Measurements from ENCODE around the gene NSDHL. TPM values are rescaled to one million over a fixed set of nuclear protein-coding genes. Genes with fewer than 3 reads are reported as not detected.

Gene NSDHL
- polyA plus RNA-seq, 3 donors = 8.2 to 21.3 (median 19.9) TPM

DNA sequence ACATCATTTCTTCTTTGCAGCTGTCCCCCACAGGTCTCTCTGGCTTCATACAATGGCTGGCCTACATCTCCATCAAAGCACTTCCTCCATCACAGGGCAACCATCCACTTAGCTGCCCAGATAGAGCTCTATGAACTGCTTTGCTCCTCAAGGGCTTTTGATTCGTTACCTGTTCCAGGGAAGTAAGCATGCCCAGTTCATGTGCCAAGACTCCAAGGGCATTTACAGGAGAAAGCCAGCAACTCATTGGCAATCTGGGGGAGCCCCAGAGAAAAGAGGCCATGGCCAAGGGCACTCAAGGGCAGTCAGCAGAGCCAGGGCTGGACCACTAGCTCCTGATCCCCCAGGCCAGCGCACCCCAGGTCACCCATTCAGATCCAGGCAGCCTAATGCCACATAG is 42.5 kb downstream of the NSDHL start:
- H3K36me3 ChIP-seq (replicated peaks in 1 of 2; ENCODE audit: control insufficient read depth in 1 of 2, insufficient read depth in 2 of 2, low read length in 2 of 2) = peaks cover 13 to 18% of the 10 kb centered on the region in 2 donors
- no peak overlapping the region for H3K27ac ChIP-seq (ENCODE audit: low read depth in 1 of 2, low read length in 2 of 2)
- Mint-ChIP-seq H3K9me3 (peaks cover 0 to 4% (median 0%) of the 10 kb centered on the region in 7 donors), H3K36me3 (peaks cover 18 to 19% of the 10 kb centered on the region in 2 donors), H3K4me1 (no peaks in the 10 kb centered on the region), H3K27me3 (ENCODE audit: low read depth in 3 of 3) (peaks cover 3 to 11% (median 4%) of the 10 kb centered on the region in 3 donors), H3K4me3 (no peak overlapping the region), H3K27ac (no peak overlapping the region)
- no peaks in the 10 kb centered on the region for H3K79me2 ChIP-seq (ENCODE audit: insufficient read depth, low read length)
- no peak overlapping the region for H3K9ac ChIP-seq (ENCODE audit: insufficient read depth, low read length, poor library complexity, severe bottlenecking)
- H3K27me3 ChIP-seq (ENCODE audit: control insufficient read depth in 2 of 2, insufficient read depth in 2 of 2, low read length in 2 of 2) = no peaks in the 10 kb centered on the region
- no peaks in the 10 kb centered on the region for H4K20me1 ChIP-seq (ENCODE audit: insufficient read depth, low read length)
- H3K9me3 ChIP-seq (replicated peaks in 1 of 2; ENCODE audit: control insufficient read depth in 1 of 2, insufficient read depth in 1 of 2, low read length in 2 of 2) = no peaks in the 10 kb centered on the region
- no peak for TF ChIP-seq CTCF (IDR thresholded peaks at IDR 0.05)
- no peak overlapping the region for H3K4me3 ChIP-seq (replicated peaks in 1 of 3; ENCODE audit: low read depth in 2 of 3, low read length in 3 of 3)
- no peak overlapping the region for H3K4me2 ChIP-seq (replicated peaks; ENCODE audit: extremely low read depth, low read length, poor library complexity, severe bottlenecking)
- H2AFZ ChIP-seq (ENCODE audit: insufficient read depth, low read depth, low read length, poor library complexity, severe bottlenecking) = no peak overlapping the region
- intact Hi-C loops (cut with micrococcal nuclease) = no loop called here
- no peak for DNase-seq
- H3K4me1 ChIP-seq (ENCODE audit: control insufficient read depth in 1 of 2, insufficient read depth in 2 of 2, low read length in 2 of 2) = no peaks in the 10 kb centered on the region
- no CpG with 5 or more reads among the region's 2 CpGs for WGBS (ENCODE audit: insufficient coverage)

DNA sequence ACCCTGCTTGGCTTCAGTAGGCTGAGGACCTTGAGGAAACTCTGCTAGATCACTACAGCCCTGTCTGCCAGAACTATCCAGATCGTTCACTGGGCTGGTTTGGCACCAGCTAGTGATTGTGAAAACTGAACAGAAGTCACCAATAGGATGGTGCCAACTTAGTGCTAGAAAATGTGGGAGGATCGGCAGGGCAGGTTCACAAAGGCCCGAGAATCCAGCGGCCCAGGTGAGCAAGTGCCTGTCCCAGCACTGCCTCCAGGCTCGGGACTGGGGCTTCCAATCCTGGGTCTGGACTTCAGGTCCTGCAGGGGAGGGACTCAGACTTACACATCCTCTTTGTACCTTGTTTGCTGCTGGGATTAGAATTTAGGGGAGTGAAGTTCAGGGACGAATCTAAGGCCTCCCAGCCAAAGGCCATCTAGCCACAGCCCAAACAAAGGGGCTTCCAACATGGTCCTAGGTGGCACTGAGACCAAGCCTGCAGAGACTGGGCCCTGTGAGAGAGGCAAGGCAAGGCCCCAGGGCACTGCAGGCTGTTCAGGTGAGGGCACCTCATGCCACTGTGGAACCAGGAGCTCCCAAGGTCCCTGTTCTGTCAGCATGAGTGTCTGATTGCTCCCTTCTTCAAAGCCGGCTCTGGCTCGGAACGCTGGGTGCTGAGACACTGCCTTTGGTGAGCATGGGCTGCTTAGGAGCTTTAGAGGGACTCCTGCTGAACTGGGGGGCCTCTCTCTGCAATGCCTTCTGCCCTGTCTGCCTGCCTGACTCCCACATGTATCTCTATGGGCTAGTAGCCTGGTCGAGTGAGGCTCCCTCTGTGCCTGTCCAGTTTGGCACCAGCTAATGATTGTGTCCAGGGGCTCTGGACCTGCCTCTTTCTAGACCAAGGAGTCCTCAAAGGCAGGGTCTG is 46.3 kb downstream of the NSDHL start:
- Mint-ChIP-seq H3K4me3 (no peak overlapping the region), H3K4me1 (no peaks in the 10 kb centered on the region), H3K9me3 (peaks cover 0 to 4% (median 2%) of the 10 kb centered on the region in 7 donors), H3K27ac (peak overlapping the region in 1 of 7 donors; percentile 76), H3K27me3 (ENCODE audit: low read depth in 3 of 3) (peaks cover 3 to 13% (median 4%) of the 10 kb centered on the region in 3 donors), H3K36me3 (no peaks in the 10 kb centered on the region)
- Histone ChIP-seq H4K20me1 (ENCODE audit: insufficient read depth, low read length) (no peaks in the 10 kb centered on the region), H3K27ac (ENCODE audit: low read depth in 1 of 2, low read length in 2 of 2) (no peak overlapping the region), H3K9ac (ENCODE audit: insufficient read depth, low read length, poor library complexity, severe bottlenecking) (no peak overlapping the region), H3K4me1 (ENCODE audit: control insufficient read depth in 1 of 2, insufficient read depth in 2 of 2, low read length in 2 of 2) (no peaks in the 10 kb centered on the region), H3K27me3 (ENCODE audit: control insufficient read depth in 2 of 2, insufficient read depth in 2 of 2, low read length in 2 of 2) (no peaks in the 10 kb centered on the region), H3K36me3 (replicated peaks in 1 of 2; ENCODE audit: control insufficient read depth in 1 of 2, insufficient read depth in 2 of 2, low read length in 2 of 2) (no peaks in the 10 kb centered on the region), H3K79me2 (ENCODE audit: insufficient read depth, low read length) (no peaks in the 10 kb centered on the region), H3K4me3 (replicated peaks in 1 of 3; ENCODE audit: low read depth in 2 of 3, low read length in 3 of 3) (no peak overlapping the region), H3K4me2 (replicated peaks; ENCODE audit: extremely low read depth, low read length, poor library complexity, severe bottlenecking) (no peak overlapping the region), H2AFZ (ENCODE audit: insufficient read depth, low read depth, low read length, poor library complexity, severe bottlenecking) (no peak overlapping the region), H3K9me3 (replicated peaks in 1 of 2; ENCODE audit: control insufficient read depth in 1 of 2, insufficient read depth in 1 of 2, low read length in 2 of 2) (no peaks in the 10 kb centered on the region)
- WGBS (ENCODE audit: insufficient coverage) = 60% methylated on average over 1 of the region's 10 CpGs
- intact Hi-C loops (cut with micrococcal nuclease) = no loop called here
- no peak for TF ChIP-seq CTCF (IDR thresholded peaks at IDR 0.05)
- DNase-seq = no peak
